GM10847 (cell line): ENCODE data around the gene DPP6.

Experiments
- POLR2A ChIP-seq: IDR thresholded peaks from 2 replicates; pipeline ENCODE4 v1.6.1; 2011; ENCODE audit not compliant: insufficient read length; ENCODE audit errors: extremely low read depth

The DPP6 gene

DNA sequence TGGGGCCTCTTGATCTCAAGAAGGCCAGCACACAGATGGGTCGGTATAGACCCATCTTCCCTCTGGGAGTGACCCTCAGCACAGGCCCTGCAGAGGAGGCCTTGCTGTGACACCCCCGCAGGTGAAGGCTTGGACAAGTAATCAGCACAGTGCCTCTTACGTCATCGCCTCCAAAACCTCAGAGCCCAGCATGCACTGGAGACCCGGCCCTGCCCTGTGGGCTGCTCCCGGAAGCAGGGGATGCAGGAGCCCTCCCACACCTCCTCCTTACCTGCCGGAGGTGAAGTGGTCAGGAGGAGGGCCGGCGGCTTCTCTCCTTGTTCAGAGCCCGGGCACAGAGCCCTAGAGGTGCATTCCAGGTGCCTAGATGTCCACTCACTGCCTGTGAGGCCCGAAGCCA, 829.3 kb downstream of the DPP6 start:
- TF ChIP-seq POLR2A: no peak

DNA sequence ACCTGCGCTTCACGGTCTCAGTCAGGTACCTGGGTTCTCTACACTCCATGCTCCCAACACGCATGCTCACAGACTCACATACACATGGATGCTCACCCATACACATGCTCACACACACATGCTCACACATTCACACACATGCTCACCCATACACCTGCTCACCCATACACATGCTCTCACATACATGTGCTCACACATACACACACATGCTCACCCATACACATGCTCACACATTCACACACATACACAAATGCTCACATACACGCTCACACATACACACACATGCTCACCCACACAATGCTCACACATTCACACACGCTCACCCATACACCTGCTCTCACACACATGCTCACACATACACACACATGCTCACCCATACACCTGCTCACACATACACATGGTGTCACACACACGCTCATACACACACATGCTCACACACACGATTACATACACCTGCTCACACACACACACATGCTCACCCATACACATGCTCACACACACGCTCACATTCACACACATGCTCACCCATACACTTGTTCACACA, 830.8 kb downstream of the DPP6 start:
- TF ChIP-seq POLR2A: no peak

DNA sequence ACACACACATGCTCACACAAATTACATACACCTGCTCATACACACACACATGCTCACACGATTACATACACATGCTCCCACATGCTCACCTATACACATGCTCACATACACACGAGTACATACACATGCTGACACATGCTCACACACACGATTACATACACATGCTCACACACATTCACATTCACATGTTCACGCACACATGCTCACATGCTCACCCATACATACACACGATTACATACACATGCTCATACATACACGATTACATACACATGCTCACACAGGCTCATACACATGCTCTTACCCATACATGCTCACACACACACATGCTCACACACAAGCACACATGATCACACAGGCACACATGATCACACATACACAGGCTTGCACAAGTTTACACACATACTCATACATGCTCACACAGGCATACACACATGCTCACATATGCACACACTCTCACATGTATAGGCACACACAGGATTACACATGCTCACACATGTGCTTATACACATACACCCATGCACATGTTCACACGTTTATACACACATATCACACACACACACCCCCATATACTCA, 832.2 kb downstream of the DPP6 start:
- TF ChIP-seq POLR2A: no peak

DNA sequence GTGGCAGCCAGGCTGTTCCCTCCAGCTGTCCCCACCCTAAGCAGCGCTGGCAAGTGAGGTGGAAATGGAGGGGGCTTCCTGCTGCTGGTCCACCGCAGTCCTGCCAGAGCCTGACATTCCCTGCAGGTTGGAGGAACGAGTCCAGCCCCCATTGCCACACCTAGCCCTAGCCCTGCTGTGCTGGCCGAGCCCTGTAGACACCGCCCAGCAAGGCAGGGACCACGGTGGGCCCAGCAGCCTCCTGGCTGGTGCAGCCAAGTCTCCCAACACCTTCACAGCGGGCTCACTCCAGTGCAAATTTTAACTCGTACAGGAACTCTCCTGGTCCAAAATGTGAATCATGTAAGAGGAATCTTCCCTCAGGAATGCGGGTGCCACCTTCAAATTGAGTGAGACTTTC, 834.4 kb downstream of the DPP6 start:
- no peak for TF ChIP-seq POLR2A

DNA sequence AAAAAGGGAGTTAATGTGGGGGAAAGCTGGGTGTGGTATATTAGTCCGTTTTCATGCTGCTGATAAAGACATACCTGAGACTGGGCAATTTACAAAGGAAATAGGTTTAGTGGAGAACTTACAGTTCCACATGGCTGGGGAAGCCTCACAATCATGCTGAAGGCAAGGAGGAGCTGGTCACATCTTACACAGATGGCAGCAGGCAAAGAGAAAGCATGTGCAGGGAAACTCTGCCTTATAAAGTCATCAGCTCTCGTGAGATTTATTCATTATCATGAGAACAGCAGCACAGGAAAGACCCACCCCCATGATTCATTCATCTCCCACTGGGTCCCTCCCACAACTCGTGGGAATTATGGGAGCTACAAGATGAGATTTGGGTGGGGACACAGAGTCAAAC, 836.5 kb downstream of the DPP6 start:
- no peak for TF ChIP-seq POLR2A

DNA sequence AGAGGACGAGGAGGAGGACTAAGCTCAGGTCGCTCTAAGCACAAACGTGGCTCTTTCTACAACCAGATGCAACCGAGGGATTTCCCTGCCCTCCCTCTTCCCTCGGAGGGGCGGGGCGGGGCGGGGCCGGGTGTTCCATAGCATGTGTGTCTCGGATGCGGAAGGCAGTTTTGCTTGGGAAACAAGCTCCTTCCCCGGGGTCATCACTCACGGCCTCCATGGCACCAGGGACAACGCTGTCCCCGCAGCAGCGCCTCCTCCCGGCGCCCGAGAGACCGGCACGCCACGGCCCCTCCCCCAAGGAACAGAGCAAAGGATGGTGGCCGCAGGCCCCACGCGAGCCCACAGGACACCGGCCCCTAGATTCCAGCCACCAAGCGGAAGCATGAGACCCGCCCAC, 840.3 kb downstream of the DPP6 start:
- TF ChIP-seq POLR2A: no peak

DNA sequence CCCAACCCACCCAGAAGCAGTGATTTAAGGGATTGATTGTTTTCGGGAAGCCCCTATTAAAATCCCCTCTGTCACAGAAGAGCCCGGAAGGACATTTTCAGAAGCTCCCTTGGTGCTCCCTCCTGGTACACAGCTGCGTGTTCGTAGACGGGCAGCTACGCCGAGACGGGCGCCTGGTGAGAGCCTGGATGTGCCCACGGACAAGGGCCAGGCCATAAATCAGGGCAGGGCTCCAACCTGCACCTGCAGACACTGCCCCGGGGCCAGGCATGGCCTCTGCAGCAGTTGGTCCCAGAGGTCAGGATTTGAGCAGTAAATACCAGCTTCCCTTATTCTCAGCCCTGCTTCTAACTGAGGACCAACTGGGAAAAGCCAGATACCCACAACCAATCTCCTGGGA, 843.9 kb downstream of the DPP6 start:
- no peak for TF ChIP-seq POLR2A

DNA sequence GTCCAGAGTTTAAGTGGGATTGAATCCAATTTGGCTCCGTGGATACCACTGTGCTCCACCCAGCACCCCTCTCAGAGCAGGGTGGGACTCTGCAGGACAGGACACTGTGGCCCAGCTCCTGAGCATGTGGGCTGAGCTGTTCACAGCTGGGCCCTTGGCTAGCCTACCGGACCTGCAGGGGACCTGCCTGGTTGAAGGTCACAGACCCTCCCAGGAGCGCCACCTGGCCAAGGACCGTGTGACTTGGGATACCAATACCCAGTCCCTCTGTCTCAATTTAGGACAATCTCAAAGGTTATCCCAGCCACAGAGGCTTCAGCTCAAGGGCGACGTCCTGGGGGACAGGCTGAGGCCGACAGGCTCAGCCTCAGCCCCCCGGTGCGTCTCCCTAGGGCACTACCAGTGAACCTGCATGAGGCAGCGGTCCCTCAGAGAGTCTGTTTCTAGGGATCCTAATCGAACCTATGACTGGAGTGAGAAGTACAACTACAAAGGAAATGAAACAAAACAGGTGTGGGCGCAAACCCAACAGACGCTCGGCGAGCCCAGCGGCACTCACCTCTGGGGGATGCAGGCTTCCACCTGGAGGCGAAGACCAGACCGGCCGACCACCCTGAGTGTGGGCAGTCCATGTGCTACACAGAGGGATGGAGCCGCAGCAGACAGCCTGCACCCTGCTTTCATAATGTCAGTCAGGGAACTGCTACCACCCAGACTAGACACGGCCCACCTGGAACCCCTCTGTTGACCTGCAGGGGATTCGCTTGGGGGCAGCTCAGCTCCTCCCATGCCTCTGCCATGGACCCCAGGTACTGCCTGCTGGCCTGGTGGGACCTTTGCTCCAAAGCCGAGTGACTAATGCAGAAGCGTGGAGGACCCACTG, 847.0 kb downstream of the DPP6 start:
- TF ChIP-seq POLR2A: no peak

DNA sequence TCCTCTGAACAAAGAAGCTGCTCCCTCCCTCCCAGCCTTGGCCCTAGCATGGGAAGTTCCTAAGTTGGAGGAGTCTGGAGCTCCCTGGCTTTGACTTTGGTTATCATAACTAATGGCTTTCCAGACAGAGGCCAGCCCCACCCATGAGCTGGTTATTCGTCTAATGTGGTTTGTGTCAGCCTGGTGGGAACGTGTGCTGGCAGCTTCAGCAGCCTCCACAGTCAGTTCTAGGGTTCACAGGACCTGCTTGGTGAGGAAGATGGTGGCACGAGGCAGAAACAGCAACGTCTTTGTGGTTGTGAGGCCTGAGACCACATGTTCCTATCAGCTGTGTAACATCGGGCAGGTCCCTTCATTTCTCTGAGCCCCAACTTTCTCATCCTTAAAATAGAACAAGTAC, 847.7 kb downstream of the DPP6 start:
- TF ChIP-seq POLR2A: no peak

DNA sequence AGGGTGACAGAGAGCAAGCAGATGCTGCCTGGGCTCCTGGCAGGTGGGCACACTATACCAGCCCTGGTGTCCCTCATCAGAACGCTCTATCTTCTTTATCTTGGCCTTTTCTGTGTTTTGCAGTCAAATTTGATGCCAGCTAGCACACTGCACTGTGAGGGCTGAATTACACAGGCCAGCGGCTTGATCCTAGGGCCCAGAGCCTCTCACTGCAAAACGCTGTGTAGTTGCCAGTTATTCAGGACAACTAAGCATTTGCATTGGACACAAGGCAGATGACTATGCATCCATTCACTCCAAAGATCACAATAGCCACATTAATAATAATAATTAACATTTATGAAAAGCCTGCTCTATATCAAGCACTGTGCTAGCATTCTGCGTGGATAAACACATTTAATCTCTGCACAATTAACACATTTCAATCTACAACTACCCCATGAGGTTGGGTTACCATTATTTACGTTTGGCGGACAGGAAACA, 850.4 kb downstream of the DPP6 start:
- no peak for TF ChIP-seq POLR2A

DNA sequence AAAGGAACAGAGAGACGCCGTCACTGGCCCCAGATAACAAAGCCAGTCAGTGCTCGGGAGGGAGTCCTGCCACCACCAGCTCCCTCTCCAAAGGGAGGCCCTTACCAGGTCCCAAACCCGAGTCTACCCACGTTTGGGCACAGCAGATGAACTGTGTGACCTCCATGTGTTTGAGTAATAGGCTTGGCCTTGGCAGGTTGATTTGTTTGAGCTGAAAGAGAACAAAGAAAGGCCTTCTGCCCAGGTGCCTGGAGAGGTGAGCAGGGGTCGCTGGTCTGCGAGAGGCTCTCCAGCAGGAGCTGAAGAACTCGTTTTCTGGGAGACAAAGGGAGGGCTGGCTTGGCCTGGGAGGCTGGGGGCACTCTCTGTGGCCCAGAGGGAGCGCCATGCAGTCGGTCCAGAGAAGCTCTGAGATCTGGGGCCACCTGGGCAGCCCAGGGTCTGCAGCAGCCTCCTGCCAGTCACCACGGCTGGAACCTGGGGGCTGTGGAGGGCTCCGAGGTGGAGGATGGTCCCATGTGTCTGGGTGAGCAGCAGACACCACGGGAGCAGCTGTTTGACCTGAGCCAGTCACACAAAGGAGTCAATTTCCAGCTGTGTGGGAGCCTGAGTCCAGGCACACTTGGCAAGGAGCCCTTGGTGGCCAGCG, 851.0 kb downstream of the DPP6 start:
- TF ChIP-seq POLR2A: no peak

DNA sequence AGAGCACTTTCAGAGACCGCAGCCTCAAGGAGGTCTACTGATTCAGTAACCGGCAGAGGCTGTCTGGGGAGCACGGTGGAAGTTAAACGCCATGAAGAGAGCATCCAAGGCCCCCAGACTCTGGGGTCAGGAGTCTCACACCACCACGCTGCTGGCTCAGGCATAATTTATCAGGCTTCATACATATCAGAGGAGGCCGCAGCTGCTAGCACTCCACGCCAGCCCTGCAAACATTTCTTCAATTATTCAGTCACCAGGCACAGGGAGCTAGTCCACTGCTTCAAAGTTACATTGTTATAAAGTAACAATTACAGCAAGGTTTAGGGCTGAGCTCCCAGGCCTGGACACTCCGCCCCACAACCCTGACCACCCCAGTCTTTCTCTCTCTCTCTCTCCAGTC, 852.9 kb downstream of the DPP6 start:
- no peak for TF ChIP-seq POLR2A

DNA sequence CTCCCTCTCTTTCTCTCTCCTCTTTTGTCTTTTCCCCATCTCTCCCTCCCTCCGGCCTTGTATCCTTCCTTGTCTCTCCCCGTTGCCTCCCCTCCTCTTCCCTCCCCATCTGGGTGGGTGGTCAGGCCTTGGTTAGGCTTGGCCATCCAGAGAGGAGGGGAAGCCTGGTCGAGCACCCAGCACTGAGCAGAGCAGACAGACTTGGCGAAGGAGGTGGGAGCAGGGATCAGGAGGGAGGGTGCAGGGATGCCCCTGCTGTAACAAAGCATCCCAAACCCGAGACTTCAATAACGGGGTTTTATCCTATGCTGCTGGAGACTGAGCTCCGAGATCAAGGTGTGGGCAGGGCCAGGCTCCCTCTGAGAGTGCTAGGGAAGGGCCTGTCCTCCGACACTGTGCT, 853.4 kb downstream of the DPP6 start:
- no peak for TF ChIP-seq POLR2A

DNA sequence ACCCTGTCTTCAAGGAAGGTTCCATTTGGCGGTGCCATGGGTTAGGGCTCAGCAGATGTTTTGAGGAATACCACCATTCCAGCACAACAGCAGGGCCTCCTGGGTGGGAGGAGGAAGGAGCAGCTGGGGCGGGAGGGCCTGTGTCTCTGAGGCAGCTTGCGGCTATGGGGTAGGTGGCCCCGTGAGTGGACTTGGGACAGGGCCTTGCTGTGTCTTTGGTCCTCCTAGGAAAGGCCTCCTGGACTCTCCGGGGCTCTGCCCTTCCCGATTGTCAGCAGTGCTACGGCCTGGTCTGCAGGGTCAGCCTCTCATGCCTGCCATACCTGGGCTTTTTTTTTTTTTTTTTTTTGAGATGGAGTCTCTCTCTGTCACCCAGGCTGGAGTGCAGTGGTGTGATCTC, 854.0 kb downstream of the DPP6 start:
- no peak for TF ChIP-seq POLR2A

DNA sequence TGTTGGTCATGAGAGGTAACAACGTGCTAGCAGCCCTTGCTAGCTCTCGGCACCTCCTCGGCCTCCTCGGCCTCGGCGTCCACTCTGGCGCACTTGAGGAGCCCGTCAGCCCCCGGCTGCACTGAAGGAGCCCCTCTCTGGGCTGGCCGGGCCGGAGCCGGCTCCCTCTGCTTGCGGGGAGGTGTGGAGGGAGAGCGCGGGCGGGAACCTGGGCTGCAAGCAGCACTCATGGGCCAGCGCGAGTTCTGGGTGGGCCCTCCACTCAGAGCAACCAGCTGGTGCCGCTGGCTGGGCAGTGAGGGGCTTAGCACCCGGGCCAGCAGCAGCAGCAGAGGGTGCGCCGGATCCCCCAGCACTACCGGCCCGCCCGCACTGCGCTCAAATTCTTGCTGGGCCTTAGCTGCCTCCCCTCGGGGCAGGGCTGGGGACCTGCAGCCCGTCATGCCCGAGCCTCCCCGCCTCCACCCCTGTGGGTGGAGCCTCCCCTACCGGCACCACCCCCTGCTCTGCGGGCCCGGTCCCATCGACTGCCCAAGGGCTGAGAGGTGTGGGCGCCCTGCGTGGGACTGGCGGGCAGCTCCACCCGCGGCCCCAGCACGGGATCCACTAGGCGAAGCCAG, 854.6 kb downstream of the DPP6 start:
- no peak for TF ChIP-seq POLR2A
